H9 (cell line): ENCODE results near the gene ROPN1. TPM values are rescaled to one million over a fixed set of nuclear protein-coding genes. Genes with fewer than 3 reads are reported as not detected.

Experiments
- DNase-seq: peaks from one replicate; pipeline ENCODE4 v3.0.0-alpha.2; 2017
- H2AFZ ChIP-seq: one replicate; pipeline ENCODE4 v1.6.1; 2013; ENCODE audit warnings: mild to moderate bottlenecking, low read length, control low read depth, moderate library complexity
- H2AK5ac ChIP-seq: 2 replicates; pipeline ENCODE4 v1.6.1; 2013; ENCODE audit warnings: low read length, control low read depth, mixed read lengths; ENCODE audit not compliant: insufficient read length
- H2BK120ac ChIP-seq: one replicate; pipeline ENCODE4 v1.6.1; 2013; ENCODE audit warnings: low read depth, mild to moderate bottlenecking, low read length, control low read depth, inconsistent platforms; ENCODE audit not compliant: poor library complexity, severe bottlenecking
- H2BK12ac ChIP-seq: 2 replicates; pipeline ENCODE4 v1.6.1; 2013; ENCODE audit warnings: low read length, control low read depth, mixed read lengths, low read depth; ENCODE audit not compliant: insufficient read length
- H2BK15ac ChIP-seq: 2 replicates; pipeline ENCODE4 v1.6.1; 2013; ENCODE audit warnings: low read depth, low read length, control low read depth
- H2BK20ac ChIP-seq: one replicate; pipeline ENCODE4 v1.6.1; 2013; ENCODE audit warnings: low read depth, mild to moderate bottlenecking, low read length, control low read depth, inconsistent platforms; ENCODE audit not compliant: poor library complexity, severe bottlenecking
- H2BK5ac ChIP-seq: 2 replicates; pipeline ENCODE4 v1.6.1; 2013; ENCODE audit warnings: low read length, control low read depth, mixed read lengths; ENCODE audit not compliant: insufficient read length
- H3K14ac ChIP-seq: 2 replicates; pipeline ENCODE4 v1.6.1; 2013; ENCODE audit warnings: low read length, control low read depth; ENCODE audit not compliant: insufficient read depth
- H3K18ac ChIP-seq: 2 replicates; pipeline ENCODE4 v1.6.1; 2013; ENCODE audit warnings: low read depth, mild to moderate bottlenecking, mixed read lengths, low read length, control low read depth; ENCODE audit not compliant: insufficient read length
- H3K23ac ChIP-seq: 2 replicates; pipeline ENCODE4 v1.6.1; 2013; ENCODE audit warnings: low read length, control low read depth, mixed read lengths, low read depth; ENCODE audit not compliant: insufficient read length
- H3K23me2 ChIP-seq: 2 replicates; pipeline ENCODE4 v1.6.1; 2013; ENCODE audit warnings: low read depth, mild to moderate bottlenecking, mixed read lengths, low read length, control low read depth; ENCODE audit not compliant: insufficient read length, poor library complexity, severe bottlenecking
- H3K27ac ChIP-seq: 2 replicates; pipeline ENCODE4 v1.5.1; 2013; ENCODE audit warnings: low read length, control low read depth, mixed read lengths, low read depth; ENCODE audit not compliant: insufficient read length
- H3K27me3 ChIP-seq: 2 replicates; pipeline ENCODE4 v1.6.1; 2013; ENCODE audit warnings: low read length, control low read depth, inconsistent platforms; ENCODE audit not compliant: insufficient read depth
- H3K4ac ChIP-seq: 2 replicates; pipeline ENCODE4 v1.6.1; 2013; ENCODE audit warnings: low read depth, mild to moderate bottlenecking, control low read depth, inconsistent platforms, low read length, moderate library complexity
- H3K4me1 ChIP-seq: 2 replicates; pipeline ENCODE4 v1.6.1; 2013; ENCODE audit warnings: low read length, control low read depth, inconsistent platforms; ENCODE audit not compliant: insufficient read depth
- H3K4me2 ChIP-seq: 2 replicates; pipeline ENCODE4 v1.6.1; 2013; ENCODE audit warnings: low read length, control low read depth, mixed read lengths; ENCODE audit not compliant: insufficient read length, insufficient read depth
- H3K56ac ChIP-seq: 2 replicates; pipeline ENCODE4 v1.6.1; 2013; ENCODE audit warnings: low read depth, mild to moderate bottlenecking, mixed read lengths, low read length, control low read depth; ENCODE audit not compliant: insufficient read length
- H3K79me1 ChIP-seq: 2 replicates; pipeline ENCODE4 v1.6.1; 2013; ENCODE audit warnings: low read depth, mild to moderate bottlenecking, moderate library complexity, low read length, control low read depth, inconsistent platforms; ENCODE audit not compliant: insufficient read depth, poor library complexity, severe bottlenecking
- H3K79me2 ChIP-seq: 2 replicates; pipeline ENCODE4 v1.6.1; 2013; ENCODE audit warnings: low read length, control low read depth, inconsistent platforms; ENCODE audit not compliant: insufficient read depth
- H3K9ac ChIP-seq: 2 replicates; pipeline ENCODE4 v1.6.1; 2013; ENCODE audit warnings: low read length, control low read depth, mixed read lengths; ENCODE audit not compliant: insufficient read length; ENCODE audit errors: extremely low read depth
- H3K9me3 ChIP-seq: one replicate; pipeline ENCODE4 v1.6.1; 2013; ENCODE audit warnings: low read depth, low read length, inconsistent platforms; ENCODE audit not compliant: control insufficient read depth
- H3T11ph ChIP-seq: one replicate; pipeline ENCODE4 v1.6.1; 2013; ENCODE audit warnings: mild to moderate bottlenecking, low read length, control low read depth, inconsistent platforms
- H4K20me1 ChIP-seq: one replicate; pipeline ENCODE4 v1.6.1; 2013; ENCODE audit not compliant: control insufficient read depth, insufficient read length, insufficient read depth
- H4K5ac ChIP-seq: 2 replicates; pipeline ENCODE4 v1.6.1; 2013; ENCODE audit warnings: low read depth, mild to moderate bottlenecking, mixed read lengths, low read length, control low read depth; ENCODE audit not compliant: insufficient read length
- H4K8ac ChIP-seq: replicated peaks from 2 replicates; pipeline ENCODE4 v1.6.1; 2013; ENCODE audit warnings: low read length, control low read depth, mixed read lengths, low read depth; ENCODE audit not compliant: insufficient read length
- H4K91ac ChIP-seq: 2 replicates; pipeline ENCODE4 v1.6.1; 2013; ENCODE audit warnings: low read depth, mild to moderate bottlenecking, moderate library complexity, mixed read lengths, low read length, control low read depth; ENCODE audit not compliant: insufficient read length
- H3K27ac Mint-ChIP-seq, 3 experiments: 2 replicates in 2 of 3; 3 replicates in 1 of 3; pipeline ENCODE4 v1.8.0; 2020 to 2021; ENCODE audit warnings: mixed read lengths in 3 of 3, mild to moderate bottlenecking in 1 of 3, moderate library complexity in 1 of 3
- H3K27me3 Mint-ChIP-seq: 2 replicates; pipeline ENCODE4 v1.8.0; 2021; ENCODE audit warnings: low read depth, mild to moderate bottlenecking, moderate library complexity, mixed read lengths
- H3K36me3 Mint-ChIP-seq, 3 experiments: 2 replicates in 2 of 3; 3 replicates in 1 of 3; pipeline ENCODE4 v1.8.0; 2020 to 2021; ENCODE audit warnings: low read depth in 3 of 3, mixed read lengths in 3 of 3; ENCODE audit not compliant: insufficient read depth in 1 of 3
- H3K4me1 Mint-ChIP-seq, 2 experiments: 2 replicates each; pipeline ENCODE4 v1.8.0; 2020; ENCODE audit warnings: mixed read lengths in 2 of 2
- H3K4me3 Mint-ChIP-seq, 2 experiments: 2 replicates in 1 of 2; 3 replicates in 1 of 2; pipeline ENCODE4 v1.8.0; 2020 to 2021; ENCODE audit warnings: mild to moderate bottlenecking in 2 of 2, mixed read lengths in 2 of 2, moderate library complexity in 1 of 2
- H3K9me3 Mint-ChIP-seq, 2 experiments: 2 replicates in 1 of 2; 3 replicates in 1 of 2; pipeline ENCODE4 v1.8.0; 2020; ENCODE audit warnings: mild to moderate bottlenecking in 2 of 2, mixed read lengths in 2 of 2, moderate library complexity in 1 of 2
- WGBS: extraction: QIAGEN DNeasy Blood & Tissue Kit; methylation state at CpG from one replicate; pipeline ENCODE4 v1.1.7; 2013; ENCODE audit warnings: missing lambda C conversion rate, low lambda C conversion rate, mixed read lengths; ENCODE audit not compliant: insufficient read length; ENCODE audit errors: extremely low coverage; 5-methylcytosine and 5-hydroxymethylcytosine counted together
- total RNA-seq: library from RNA; stranded (reverse); gene quantifications from 2 replicates; pipeline ENCODE4 v1.2.1, GENCODE V29; 2021
- TF ChIP-seq, protein P1 (sequence below): fragments of 200-600 bp; sonication (generic); conservative IDR thresholded peaks from 3 replicates; pipeline ENCODE4 v1.8.0; 2021; ENCODE audit warnings: antibody characterized with exemption, mild to moderate bottlenecking

Gene ROPN1
- total RNA-seq, 1 experiment from 2014 or later, result not detected

DNA sequence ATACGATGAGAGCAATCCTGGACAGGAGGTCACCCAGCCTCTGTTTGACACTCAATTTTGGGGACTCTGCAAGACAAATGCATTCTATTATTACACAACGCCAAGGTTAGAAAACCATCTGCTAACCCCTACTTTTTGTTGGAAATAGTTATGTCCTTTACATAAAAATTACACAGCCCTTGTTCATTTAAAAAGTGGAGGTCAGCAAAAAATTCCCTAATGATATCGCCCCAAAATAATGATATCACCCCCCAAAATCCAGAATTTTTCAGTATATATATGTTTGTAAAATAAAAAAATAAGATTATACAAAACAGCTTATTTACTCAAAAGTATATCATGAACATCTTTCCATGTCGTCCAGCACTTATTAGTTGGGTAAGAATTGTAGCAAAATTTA is 11.4 kb downstream of the ROPN1 start:
- Histone ChIP-seq H2AK5ac (no peak overlapping the region), H3K9ac (no peak overlapping the region), H3K4ac (no peak overlapping the region), H4K8ac (no peak overlapping the region), H3K27me3 (no peaks in the 10 kb centered on the region), H3K27ac (no peak overlapping the region), H3K14ac (no peak overlapping the region), H2BK120ac (no peak overlapping the region), H3K79me1 (no peaks in the 10 kb centered on the region), H4K20me1 (no peaks in the 10 kb centered on the region), H2BK20ac (no peak overlapping the region), H3T11ph (no peak overlapping the region), H2BK15ac (no peak overlapping the region), H3K23ac (no peak overlapping the region), H3K9me3 (no peaks in the 10 kb centered on the region), H4K5ac (no peak overlapping the region), H3K4me1 (no peaks in the 10 kb centered on the region), H2AFZ (no peak overlapping the region), H3K56ac (no peak overlapping the region), H3K18ac (no peak overlapping the region), H2BK5ac (no peak overlapping the region), H3K4me2 (peak overlapping the region; percentile 60), H4K91ac (no peak overlapping the region), H3K23me2 (no peaks in the 10 kb centered on the region), H3K79me2 (no peaks in the 10 kb centered on the region), H2BK12ac (no peak overlapping the region)
- WGBS, result no CpG with 5 or more reads among the region's 4 CpGs
- Mint-ChIP-seq H3K9me3 (no peaks in the 10 kb centered on the region), H3K27me3 (peaks cover 42% of the 10 kb centered on the region), H3K36me3 (no peaks in the 10 kb centered on the region), H3K4me3 (peak overlapping the region; percentile 65 to 71), H3K27ac (no peak overlapping the region), H3K4me1 (peaks cover 9 to 15% of the 10 kb centered on the region in 2 experiments)
- TF ChIP-seq, protein P1, sequence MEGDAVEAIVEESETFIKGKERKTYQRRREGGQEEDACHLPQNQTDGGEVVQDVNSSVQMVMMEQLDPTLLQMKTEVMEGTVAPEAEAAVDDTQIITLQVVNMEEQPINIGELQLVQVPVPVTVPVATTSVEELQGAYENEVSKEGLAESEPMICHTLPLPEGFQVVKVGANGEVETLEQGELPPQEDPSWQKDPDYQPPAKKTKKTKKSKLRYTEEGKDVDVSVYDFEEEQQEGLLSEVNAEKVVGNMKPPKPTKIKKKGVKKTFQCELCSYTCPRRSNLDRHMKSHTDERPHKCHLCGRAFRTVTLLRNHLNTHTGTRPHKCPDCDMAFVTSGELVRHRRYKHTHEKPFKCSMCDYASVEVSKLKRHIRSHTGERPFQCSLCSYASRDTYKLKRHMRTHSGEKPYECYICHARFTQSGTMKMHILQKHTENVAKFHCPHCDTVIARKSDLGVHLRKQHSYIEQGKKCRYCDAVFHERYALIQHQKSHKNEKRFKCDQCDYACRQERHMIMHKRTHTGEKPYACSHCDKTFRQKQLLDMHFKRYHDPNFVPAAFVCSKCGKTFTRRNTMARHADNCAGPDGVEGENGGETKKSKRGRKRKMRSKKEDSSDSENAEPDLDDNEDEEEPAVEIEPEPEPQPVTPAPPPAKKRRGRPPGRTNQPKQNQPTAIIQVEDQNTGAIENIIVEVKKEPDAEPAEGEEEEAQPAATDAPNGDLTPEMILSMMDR, result no peak
- no peak for DNase-seq
